Left kidney (tissue), 2 donors: ENCODE data around the gene ZBTB43. TPM values are rescaled to one million over a fixed set of nuclear protein-coding genes. Genes with fewer than 3 reads are reported as not detected.
A peak's percentile ranks its signal among the peaks of the same experiment; 100 is the strongest.

Experiments
- DNase-seq: peaks from one replicate; pipeline ENCODE4 v3.0.0-alpha.2; 2013
- polyA plus RNA-seq: library from polyadenylated mRNA; unstranded; fragments of 120-200 nt; gene quantifications from one replicate; pipeline ENCODE4 v1.2.1, GENCODE V29; 2013; ENCODE audit not compliant: insufficient read length

ZBTB43 gene
- polyA plus RNA-seq, 1 donor, result 21.7 TPM

DNA sequence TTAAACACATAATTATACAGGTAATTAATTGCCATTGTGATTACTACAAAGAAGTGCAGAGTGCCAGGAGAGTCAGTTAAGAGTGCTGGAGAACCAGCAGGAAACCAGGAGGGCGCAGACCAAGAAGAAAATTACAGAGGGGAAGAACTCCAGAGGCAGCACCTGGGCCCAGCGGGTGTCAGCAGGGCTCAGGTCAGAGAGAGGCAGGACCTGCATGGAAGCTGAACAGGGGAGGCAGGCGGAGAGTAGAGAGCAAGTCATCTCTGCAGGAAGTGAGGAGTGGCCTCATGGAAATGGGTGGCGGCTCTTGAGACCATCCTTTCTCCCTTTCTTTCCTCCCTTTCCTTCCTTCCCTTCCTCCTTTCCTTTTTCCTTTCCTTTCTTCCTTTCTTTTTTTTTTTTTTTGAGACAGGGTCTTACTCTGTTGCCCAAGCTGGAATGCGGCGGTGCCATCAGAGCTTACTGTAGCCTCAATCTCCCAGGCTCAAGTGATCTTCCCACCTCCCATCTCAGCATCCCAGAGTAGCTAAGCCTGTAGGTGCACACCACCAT lies 51.6 kb downstream of the ZBTB43 start:
- DNase-seq, result no peak

DNA sequence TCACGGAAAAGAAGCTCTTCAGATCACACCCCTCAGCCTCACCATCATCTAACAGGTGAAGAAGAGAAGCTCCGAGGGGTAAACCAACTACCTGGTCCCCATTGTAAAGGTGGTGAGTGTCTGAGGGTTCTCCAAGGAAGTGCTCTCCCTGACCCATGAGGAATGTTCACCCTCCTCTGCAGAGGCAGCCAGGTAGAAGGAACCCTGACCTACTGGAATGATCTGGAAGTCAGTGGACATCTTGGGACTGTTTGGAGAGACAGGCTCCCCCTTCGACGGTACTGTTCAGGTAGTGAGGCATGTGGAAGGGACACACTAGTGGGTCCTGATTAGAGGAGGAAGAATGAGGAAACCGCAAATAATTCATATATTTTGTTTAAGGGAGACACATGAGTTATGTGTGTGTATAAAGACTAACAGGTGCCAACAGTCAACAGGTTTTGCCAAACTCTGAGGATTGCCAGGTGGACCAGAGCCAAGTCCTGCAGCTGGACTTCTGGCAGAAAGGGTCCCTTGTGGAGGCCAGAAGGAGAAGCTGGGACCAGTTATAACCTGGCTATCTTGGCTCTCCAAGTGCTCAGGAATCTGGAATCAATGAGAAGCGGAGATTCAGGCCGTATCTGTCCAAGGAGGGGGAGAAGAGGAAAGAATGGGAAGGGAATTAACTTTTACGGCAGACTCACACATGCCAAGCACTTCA lies 52.6 kb downstream of the ZBTB43 start:
- DNase-seq, result no peak

DNA sequence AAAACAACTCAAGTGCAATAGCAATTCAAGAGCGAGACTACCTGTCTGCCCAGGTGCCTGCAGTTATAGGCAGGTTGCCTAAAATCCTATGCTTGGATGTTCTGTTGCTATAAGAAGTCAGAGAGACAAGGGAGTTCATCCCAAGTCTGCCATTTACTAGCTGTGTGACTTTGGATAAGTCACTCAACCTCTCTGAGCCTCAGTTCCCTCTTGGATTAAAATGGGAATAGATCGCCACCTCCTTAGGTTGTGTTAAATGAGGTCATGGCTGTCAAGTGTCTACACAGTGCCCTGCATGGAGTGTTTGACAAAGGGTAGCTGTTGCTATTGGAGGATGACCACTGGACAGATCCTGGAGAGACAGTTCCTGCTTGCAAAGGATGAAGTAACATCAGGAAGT lies 54.3 kb downstream of the ZBTB43 start:
- DNase-seq, result no peak

DNA sequence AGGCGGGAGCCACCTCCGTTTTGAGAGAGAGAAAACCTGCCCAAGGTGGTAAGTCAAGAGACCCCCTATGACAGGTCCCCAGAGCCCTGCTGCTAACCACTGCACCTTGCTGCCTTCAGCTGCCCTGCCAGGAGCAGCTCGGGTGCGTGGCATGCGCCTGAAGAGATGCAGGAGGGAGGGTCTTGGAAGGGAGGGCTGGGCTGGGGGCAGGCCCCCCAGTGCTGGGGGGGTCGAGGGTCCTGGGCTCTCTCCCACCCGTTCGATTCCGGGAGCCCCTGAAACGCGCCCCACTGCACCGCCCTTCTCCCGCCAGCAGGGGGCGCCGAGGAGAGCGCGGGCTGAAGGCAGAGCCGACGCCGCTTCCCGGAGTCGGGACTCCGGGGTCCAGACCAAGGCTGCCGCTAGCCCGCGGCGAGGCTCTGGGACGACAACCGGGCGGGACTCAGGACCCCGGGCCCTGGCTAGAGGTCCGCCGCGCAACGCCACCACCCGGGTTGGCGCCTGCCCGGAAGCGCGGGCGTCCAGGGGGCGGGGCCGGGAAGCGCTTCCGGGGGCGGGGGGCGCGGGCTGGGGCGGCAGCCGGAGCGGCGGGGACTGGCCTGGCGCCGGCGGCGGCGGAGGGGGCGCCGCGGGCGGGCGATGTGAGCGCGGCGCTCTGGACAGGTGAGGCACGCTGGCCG lies 55.4 kb downstream of the ZBTB43 start, which contains the start of gene ZBTB34:
ZBTB34 (plus strand) TSS at position 563 of the 680 bp plus-strand sequence. CDS start 18,761 bp downstream, outside the sequence.
- peak; percentile 59 for DNase-seq

DNA sequence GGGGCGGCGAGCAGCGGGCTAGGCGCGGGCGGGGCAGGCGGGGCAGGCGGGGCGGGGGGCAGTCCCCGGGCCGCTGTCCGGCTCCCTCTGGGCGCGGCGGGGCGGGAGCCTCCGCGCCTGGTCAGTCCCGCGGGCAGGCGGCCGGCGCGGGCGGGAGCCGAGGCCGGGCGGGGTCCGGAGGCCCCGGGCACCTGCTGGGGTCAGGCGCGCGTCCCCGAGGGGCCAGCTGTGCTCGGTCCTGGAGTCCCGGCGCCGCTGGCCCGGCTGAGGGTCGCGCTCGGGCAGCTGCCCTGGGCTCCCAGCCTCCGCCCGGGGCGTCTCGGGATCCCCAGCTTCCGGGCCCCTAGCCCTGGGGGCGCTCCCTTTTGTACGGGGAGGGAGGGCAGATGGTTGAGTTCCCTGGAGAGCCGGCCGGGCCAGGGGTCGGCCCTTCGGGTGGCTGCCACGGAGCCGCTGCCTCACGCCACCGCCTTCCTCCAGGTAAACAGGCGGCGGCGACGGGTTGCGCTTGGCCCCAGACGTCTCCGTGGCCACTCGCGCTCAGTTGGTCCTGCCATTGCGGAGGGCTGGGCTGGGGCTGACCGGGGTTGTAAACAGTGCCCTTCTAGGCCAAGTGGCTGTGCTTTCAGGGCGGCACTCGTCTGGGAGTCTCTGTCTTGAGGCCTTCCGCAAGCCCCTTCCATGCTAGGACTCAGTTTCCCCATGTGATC lies 56.1 kb downstream of the ZBTB43 start:
- no peak for DNase-seq

DNA sequence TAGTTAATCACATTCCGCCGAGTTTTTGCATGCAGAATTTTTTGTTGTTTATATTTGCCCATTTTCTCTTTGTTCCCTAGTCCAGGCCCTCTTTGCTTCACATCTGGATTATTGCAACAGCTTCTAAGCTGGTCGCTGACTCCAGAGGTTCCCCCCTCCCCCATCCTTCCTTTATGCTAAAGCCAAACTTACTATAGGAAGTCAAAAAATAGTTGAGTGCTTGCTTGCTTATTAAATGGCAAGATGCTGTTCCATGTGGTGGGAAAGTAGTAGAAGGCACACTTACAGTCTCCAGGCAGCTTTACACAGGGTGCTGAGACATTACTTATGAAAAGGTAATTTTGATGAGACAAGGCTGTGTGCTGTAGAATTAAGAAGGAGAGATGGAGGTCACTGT lies 56.9 kb downstream of the ZBTB43 start:
- no peak for DNase-seq

DNA sequence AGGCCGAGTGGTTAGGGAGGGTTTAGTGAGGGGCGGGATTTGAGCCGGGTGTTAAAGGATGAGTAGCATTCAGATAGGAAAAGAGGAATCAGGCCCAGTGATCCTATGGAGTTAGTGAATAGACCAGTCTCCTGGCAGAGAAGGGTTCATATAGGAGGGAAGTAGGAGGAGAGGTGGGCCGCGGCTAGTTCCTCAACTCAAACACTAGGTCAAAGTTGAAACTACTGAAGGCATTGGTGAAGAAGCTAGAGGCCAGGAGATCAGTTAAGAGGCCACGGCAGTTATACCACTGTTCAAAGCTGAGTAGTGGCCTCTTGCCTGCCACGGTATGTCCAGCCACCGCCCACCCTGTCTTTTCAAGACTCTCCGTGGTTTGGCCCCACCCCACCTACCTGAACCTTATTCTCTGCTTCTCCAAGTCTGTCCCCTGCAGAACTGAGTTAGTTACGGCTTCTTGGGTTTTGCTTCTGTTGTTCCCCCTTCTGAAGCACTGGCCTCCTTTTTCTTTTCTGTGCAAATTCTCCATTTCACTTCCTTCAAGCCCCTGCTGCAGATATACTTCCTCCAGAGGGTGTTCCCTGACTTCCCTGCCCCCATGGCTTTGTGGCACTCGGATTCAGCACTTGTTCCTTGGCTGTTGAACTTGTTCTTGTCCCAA lies 57.4 kb downstream of the ZBTB43 start:
- no peak for DNase-seq

DNA sequence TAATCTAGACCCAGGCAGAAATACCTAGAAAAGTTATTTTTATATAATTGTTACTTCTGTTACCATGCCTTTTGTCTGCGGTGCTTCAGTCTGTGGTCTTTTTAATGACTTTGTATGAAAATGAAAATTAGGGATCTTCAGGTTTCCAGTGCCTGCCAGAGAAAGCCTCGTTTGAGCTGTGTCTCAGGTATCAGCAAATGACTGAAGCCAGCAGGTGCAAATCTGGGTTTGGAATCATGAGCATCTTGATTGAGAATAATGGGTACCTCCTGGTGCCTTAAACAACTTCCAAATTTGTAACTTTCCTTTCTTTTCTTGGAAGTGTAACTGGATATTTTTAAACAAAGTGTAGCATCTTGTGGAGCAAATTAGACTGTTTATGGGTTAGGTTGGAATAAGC lies 59.9 kb downstream of the ZBTB43 start:
- no peak for DNase-seq

DNA sequence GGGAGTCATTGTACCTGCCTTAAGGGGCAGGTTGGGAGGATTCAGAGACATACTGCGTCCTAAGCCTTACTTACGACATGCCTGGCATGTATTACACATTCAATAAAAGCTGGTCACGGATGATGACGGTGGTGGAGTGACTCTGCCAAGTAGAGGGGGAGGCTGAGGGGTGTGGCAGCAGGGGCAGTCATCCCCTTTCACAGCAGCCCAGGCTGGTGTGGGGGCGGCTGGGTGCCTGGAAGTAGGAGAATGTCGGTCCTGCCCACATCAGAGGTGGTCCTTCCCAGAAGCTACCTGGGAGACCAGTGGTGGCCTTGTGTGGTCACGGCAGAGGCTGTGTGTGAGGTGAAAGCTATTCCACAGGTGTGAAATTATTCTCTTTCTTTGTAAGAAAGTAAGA lies 64.5 kb downstream of the ZBTB43 start:
- no peak for DNase-seq

DNA sequence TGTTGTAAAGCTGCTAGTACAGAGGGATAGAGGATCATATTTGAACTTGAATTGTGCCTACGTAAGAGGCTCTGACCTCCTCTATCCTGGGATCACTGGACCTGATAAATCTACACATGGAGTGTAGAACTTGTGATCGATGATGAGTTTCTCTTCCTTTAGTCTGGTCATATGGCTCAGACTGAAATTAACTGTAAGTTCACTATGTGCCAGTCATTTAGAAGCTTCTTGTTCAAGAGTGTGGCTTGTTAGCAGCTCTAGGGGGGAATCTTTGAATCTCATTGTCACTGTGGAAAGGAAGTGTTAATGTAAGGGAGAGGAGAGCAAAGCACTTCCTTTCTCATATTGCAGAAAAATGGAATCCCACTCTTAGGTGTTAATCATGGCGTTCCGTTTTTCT lies 67.7 kb downstream of the ZBTB43 start:
- no peak for DNase-seq

DNA sequence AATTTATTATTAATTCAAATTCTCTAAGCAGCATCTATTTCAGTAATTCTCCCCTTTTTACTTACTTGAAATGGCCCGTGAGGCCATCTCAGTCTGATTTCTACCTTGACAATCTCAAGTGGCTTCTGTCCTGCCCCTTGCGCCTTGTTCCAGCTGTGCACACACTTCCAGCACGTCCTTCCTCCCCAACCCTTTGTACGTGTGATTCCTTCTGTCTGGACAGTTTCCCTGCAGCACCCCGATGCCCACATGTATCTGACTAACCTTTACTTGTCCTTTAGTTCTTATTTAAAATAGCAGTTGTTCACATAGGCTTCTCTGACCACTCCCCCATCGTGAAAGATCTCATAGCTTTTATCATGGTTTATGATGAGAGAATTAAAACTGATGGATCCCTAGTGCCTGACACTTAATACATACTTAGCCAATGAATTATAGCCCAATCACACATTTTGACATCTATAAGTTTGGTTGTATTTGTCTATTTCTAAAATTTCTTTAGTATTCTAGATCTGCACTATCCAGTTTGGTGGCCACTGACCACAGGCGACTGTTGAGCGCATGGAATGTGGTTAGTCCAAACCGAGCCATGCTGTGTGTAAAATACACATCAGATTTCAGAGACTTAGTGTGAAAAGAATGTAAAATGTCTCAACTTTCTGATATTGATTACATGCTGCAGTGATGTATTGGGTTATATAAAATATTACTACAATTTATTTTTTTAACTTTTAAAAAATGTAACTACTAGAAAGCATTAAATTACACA lies 69.9 kb downstream of the ZBTB43 start:
- no peak for DNase-seq

DNA sequence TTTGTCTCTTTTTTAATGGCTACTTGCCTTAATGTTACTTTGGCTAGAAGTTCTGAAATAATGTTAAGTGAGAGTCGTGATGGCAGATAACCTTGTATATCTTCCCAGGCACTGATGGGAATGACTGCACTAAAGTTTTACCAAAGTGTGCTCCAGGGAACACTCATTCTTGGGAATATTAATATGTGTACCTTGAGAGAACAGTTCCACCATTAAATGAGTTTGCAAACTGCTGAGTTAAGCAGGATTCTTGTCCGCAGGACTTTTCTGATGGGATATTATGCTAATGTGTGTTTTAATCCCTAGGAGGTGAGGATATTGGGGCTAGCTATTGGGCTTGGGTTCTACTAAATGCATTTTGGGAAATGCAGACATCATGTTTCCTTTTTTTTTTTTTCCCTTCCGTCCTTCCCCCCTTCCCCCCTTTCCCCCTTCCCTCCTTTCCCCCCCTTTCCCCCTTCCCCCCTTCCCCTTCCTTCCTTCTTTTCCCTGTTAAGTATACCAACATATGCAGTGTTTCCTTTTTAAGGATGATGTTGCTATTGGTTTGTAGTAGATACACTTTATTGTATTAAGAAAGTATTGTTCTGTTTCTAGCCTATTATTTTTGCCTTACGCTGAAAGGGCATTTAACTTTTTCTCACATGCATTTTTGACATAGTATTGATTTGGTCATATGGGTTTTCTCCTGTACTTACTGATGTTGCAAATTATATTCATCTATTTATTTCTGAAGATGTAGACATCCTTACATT lies 71.1 kb downstream of the ZBTB43 start:
- DNase-seq, result no peak

DNA sequence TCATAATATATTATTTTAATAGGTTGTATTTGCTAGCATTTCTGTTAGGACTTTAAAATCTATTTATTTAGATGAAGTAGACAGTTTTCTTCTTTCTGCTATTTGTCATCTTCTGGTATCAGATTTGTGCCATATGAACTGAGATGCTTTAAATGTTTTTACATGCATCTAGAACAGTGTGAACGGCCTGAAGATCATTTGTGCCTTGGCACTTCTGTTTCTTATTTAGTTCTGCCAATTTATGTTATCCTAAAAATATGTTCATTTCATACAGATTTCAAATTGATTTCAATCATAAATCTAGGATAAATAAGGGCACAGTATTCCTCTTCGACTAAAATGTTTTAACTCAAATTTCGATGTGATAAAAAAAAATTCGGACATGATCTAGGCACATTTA lies 71.7 kb downstream of the ZBTB43 start:
- DNase-seq, result no peak

DNA sequence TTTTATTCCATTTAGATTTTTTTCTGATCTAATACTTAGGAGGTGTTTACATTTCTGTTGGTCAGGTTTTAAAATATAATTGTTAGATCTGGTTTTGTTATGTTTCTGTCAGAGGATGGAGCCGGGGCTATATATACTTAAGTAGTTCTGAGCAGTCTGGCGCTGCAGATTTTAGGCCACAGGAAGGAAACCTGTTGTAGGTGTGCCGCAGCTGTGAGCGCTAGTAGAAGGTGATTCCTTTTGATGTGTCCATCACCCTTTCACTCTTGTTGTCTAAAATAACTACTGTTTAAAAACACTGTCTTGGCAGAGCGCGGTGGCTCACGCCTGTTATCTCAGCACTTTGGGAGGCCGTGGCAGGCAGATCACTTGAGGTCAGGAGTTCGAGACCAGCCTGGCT lies 72.6 kb downstream of the ZBTB43 start:
- no peak for DNase-seq

DNA sequence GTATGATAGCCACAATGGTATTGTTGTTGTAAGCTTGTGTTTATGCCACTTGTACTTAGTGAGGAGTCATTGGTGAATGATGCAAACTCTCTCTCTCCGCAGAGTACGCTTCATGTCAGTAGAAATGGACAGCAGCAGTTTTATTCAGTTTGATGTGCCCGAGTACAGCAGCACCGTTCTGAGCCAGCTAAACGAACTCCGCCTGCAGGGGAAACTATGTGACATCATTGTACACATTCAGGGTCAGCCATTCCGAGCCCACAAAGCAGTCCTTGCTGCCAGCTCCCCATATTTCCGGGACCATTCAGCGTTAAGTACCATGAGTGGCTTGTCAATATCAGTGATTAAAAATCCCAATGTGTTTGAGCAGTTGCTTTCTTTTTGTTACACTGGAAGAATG lies 74.4 kb downstream of the ZBTB43 start:
- DNase-seq, result no peak

DNA sequence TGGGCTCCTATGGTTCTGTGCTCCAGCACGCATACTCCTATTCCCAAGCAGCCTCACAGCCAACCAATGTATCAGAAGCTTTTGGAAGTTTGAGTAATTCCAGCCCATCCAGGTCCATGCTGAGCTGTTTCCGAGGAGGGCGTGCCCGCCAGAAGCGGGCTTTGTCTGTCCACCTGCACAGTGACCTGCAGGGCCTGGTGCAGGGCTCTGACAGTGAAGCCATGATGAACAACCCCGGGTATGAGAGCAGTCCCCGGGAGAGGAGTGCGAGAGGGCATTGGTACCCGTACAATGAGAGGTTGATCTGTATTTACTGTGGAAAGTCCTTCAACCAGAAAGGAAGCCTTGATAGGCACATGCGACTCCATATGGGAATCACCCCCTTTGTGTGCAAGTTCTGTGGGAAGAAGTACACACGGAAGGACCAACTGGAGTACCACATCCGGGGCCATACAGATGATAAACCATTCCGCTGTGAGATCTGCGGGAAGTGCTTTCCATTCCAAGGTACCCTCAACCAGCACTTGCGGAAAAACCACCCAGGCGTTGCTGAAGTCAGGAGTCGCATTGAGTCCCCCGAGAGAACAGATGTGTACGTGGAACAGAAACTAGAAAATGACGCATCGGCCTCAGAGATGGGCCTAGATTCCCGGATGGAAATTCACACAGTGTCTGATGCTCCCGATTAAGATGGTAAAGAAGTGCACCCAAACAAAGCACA lies 75.5 kb downstream of the ZBTB43 start:
- DNase-seq, result no peak

DNA sequence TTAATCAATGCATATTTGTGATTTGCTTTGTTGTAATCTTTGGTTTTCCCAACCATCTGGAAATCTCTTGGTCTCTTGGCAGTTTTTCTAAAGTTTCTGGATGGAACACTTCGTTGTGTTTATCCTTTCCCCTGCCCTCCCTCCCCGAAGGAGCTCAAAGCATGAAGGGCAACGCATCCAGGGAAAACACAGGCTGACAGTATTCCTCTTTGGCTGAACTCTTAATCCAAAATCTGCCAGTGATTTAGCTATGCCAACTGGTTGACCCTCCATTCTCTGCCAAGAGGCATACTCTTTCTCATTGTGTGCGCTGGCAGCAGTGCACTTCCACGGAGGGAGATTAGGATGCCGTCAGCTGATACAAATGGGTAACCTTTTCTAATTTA lies 76.1 kb downstream of the ZBTB43 start:
- no peak for DNase-seq

DNA sequence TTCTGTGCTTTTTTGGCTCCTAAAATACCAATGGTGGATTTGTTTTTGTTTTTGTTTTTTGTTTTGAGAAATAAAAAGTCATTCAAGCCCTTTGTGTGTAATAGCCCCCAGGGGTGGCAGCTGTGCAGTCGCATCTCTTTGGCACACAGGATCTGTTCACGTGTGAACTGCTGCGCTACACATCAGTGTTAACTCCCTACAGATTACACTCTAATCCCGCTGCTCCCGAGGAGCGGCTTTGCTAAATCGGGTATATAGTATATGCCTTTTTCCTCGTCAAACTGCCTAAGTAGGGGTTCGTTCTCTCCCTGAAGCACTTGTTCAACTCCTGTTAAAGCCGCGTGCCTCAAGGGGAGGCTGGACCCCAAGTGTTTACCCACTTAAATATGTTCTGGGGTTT lies 77.9 kb downstream of the ZBTB43 start:
- DNase-seq, result no peak

DNA sequence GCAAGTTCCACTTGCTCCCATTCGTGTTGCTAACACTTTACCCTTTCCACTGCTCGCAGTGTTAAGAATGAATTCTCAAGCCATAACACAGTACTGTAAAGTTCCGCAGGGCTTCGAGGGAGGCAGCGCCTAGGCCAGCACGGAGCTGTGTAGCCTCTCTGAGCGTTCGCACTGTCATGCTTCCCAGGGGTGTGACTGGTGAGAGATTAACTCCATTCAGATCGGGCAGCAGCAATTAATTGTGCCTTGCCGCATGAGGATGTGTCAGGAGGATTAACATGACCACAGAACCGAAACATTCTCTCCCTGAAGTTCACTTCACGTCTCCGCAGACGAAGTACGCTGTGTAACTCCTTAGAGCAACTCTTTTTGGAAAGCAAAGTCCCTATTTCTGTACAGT lies 78.8 kb downstream of the ZBTB43 start:
- no peak for DNase-seq

DNA sequence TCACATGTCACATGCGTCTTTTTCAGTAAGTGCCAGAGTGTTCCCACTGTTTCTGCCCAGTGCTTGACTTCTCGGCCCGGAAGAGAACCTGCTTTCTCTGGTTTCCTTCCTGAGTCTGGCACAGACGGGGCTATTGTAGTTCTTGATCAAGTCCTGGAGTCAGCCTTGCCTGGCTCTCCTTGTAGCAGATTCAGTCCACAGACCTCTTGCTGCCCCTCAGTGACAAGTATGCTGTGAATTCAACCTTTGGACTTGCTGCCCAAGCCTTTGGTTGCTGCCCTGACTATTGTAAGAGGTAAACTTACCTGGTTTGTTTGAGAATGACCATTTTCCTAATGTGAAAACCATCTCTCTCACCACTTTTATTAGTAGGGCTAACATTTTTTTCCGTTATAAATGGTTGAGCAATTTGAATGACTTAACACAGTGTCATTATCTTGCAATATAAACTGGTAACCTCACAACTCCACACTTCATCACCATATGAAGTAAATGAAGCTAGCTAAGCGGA lies 80.3 kb downstream of the ZBTB43 start:
- DNase-seq, result no peak
